Neural progenitor cell (in vitro differentiated cells): Measurements from ENCODE around the gene HUNK. TPM values are rescaled to one million over a fixed set of nuclear protein-coding genes. Genes with fewer than 3 reads are reported as not detected.
A peak's percentile ranks its signal among the peaks of the same experiment; 100 is the strongest.

Experiments used
- DNase-seq: peaks from one replicate; pipeline ENCODE4 v3.0.0-alpha.2; 2016; ENCODE audit warnings: low spot score
- H2AFZ ChIP-seq: fragments of 200-600 bp; sonication (generic); replicated peaks from 2 replicates; pipeline ENCODE4 v1.6.1; 2016; ENCODE audit warnings: antibody characterized with exemption
- H3F3A ChIP-seq: fragments of 200-600 bp; sonication (generic); 2 replicates; pipeline ENCODE4 v1.6.1; 2016; ENCODE audit warnings: antibody characterized with exemption, low read depth
- H3K27ac ChIP-seq: fragments of 200-600 bp; sonication (generic); 2 replicates; pipeline ENCODE4 v1.5.1; 2016; ENCODE audit warnings: mild to moderate bottlenecking
- H3K27me3 ChIP-seq: fragments of 200-600 bp; sonication (generic); 2 replicates; pipeline ENCODE4 v1.6.1; 2016; ENCODE audit warnings: mild to moderate bottlenecking, moderate library complexity
- H3K36me3 ChIP-seq: fragments of 200-600 bp; sonication (generic); 2 replicates; pipeline ENCODE4 v1.5.1; 2016
- H3K4me1 ChIP-seq: fragments of 200-600 bp; sonication (generic); 2 replicates; pipeline ENCODE4 v1.6.1; 2016; ENCODE audit warnings: mixed run types
- H3K4me2 ChIP-seq: fragments of 200-600 bp; sonication (generic); 2 replicates; pipeline ENCODE4 v1.6.1; 2016
- H3K4me3 ChIP-seq: fragments of 200-600 bp; sonication (generic); 2 replicates; pipeline ENCODE4 v1.5.1; 2016
- H3K79me2 ChIP-seq: fragments of 200-600 bp; sonication (generic); 2 replicates; pipeline ENCODE4 v1.6.1; 2016; ENCODE audit warnings: low read depth
- H3K9ac ChIP-seq: fragments of 200-600 bp; sonication (generic); 2 replicates; pipeline ENCODE4 v1.6.1; 2016
- H3K9me3 ChIP-seq: fragments of 200-600 bp; sonication (generic); 2 replicates; pipeline ENCODE4 v1.5.1; 2016; ENCODE audit warnings: low read depth
- H4K20me1 ChIP-seq: fragments of 200-600 bp; sonication (generic); 2 replicates; pipeline ENCODE4 v1.6.1; 2016; ENCODE audit warnings: low read depth
- H3K27ac Mint-ChIP-seq: 3 replicates; pipeline ENCODE4 v1.8.0; 2021; ENCODE audit warnings: mixed read lengths
- H3K27me3 Mint-ChIP-seq: 2 replicates; pipeline ENCODE4 v1.8.0; 2022; ENCODE audit warnings: low read depth, mild to moderate bottlenecking, inconsistent platforms, moderate library complexity, mixed read lengths; ENCODE audit not compliant: insufficient read depth
- H3K36me3 Mint-ChIP-seq: 3 replicates; pipeline ENCODE4 v1.8.0; 2021; ENCODE audit warnings: mixed read lengths
- H3K4me1 Mint-ChIP-seq: 3 replicates; pipeline ENCODE4 v1.8.0; 2021; ENCODE audit warnings: mixed read lengths
- H3K4me3 Mint-ChIP-seq: 3 replicates; pipeline ENCODE4 v1.8.0; 2021; ENCODE audit warnings: mild to moderate bottlenecking, moderate library complexity, mixed read lengths
- H3K9me3 Mint-ChIP-seq: 3 replicates; pipeline ENCODE4 v1.8.0; 2020; ENCODE audit warnings: mixed read lengths
- EZH2 ChIP-seq: fragments of 200-600 bp; sonication (generic); IDR thresholded peaks from 2 replicates; pipeline ENCODE4 v1.6.1; 2017; ENCODE audit warnings: antibody characterized with exemption, mild to moderate bottlenecking, moderate library complexity
- EZH2phosphoT487 ChIP-seq: fragments of 200-600 bp; sonication (generic); IDR thresholded peaks from 2 replicates; pipeline ENCODE4 v1.6.1; 2017; ENCODE audit warnings: antibody characterized with exemption
- total RNA-seq: library from RNA; depleted of rRNA; stranded (reverse); fragments of >200 nt; gene quantifications from 2 replicates; pipeline ENCODE4 v1.2.3, GENCODE V29; 2015; ENCODE audit warnings: low replicate concordance
- TF ChIP-seq, protein P1 (sequence below): fragments of 200-600 bp; sonication (generic); IDR thresholded peaks from 2 replicates; pipeline ENCODE4 v1.5.1; 2017; ENCODE audit warnings: antibody characterized with exemption, mild to moderate bottlenecking

The HUNK gene
- total RNA-seq, 1 donor from 2014 or later: 4.7 TPM

- DNase-seq: no peak
- peaks cover 3% of the 10 kb centered on the region for H3K27me3 Mint-ChIP-seq
- H3K36me3 Mint-ChIP-seq: peaks cover 34% of the 10 kb centered on the region
- Histone ChIP-seq H2AFZ (no peak overlapping the region), H3K79me2 (no peaks in the 10 kb centered on the region), H3K27me3 (no peaks in the 10 kb centered on the region), H3K4me1 (no peaks in the 10 kb centered on the region), H3F3A (no peaks in the 10 kb centered on the region), H3K9ac (no peak overlapping the region), H3K4me2 (no peak overlapping the region), H3K9me3 (no peaks in the 10 kb centered on the region), H4K20me1 (no peaks in the 10 kb centered on the region), H3K27ac (no peak overlapping the region), H3K4me3 (no peak overlapping the region), H3K36me3 (no peaks in the 10 kb centered on the region)
- H3K4me1 Mint-ChIP-seq: peaks cover 4% of the 10 kb centered on the region
- TF ChIP-seq EZH2phosphoT487 (no peak), EZH2 (no peak)
- TF ChIP-seq, protein P1, sequence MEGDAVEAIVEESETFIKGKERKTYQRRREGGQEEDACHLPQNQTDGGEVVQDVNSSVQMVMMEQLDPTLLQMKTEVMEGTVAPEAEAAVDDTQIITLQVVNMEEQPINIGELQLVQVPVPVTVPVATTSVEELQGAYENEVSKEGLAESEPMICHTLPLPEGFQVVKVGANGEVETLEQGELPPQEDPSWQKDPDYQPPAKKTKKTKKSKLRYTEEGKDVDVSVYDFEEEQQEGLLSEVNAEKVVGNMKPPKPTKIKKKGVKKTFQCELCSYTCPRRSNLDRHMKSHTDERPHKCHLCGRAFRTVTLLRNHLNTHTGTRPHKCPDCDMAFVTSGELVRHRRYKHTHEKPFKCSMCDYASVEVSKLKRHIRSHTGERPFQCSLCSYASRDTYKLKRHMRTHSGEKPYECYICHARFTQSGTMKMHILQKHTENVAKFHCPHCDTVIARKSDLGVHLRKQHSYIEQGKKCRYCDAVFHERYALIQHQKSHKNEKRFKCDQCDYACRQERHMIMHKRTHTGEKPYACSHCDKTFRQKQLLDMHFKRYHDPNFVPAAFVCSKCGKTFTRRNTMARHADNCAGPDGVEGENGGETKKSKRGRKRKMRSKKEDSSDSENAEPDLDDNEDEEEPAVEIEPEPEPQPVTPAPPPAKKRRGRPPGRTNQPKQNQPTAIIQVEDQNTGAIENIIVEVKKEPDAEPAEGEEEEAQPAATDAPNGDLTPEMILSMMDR: no peak
- no peak overlapping the region for H3K27ac Mint-ChIP-seq
- H3K9me3 Mint-ChIP-seq: no peaks in the 10 kb centered on the region
- H3K4me3 Mint-ChIP-seq: no peak overlapping the region
Measured at GRCh38 chr21:31987696-31988095, 114.9 kb downstream of the HUNK start.

- no peak for DNase-seq
- Histone ChIP-seq H3K9ac (no peak overlapping the region), H3K9me3 (no peaks in the 10 kb centered on the region), H3K4me3 (no peak overlapping the region), H3K27ac (no peak overlapping the region), H3K4me1 (no peaks in the 10 kb centered on the region), H3K4me2 (no peak overlapping the region), H2AFZ (no peak overlapping the region), H3F3A (no peaks in the 10 kb centered on the region), H3K27me3 (no peaks in the 10 kb centered on the region), H4K20me1 (no peaks in the 10 kb centered on the region), H3K36me3 (no peaks in the 10 kb centered on the region), H3K79me2 (no peaks in the 10 kb centered on the region)
- peaks cover 3% of the 10 kb centered on the region for H3K27me3 Mint-ChIP-seq
- no peak overlapping the region for H3K4me3 Mint-ChIP-seq
- H3K9me3 Mint-ChIP-seq: no peaks in the 10 kb centered on the region
- H3K36me3 Mint-ChIP-seq: peaks cover 36% of the 10 kb centered on the region
- no peak overlapping the region for H3K27ac Mint-ChIP-seq
- H3K4me1 Mint-ChIP-seq: peaks cover 4% of the 10 kb centered on the region
- no peak for TF ChIP-seq EZH2phosphoT487
- TF ChIP-seq EZH2: no peak
Measured at GRCh38 chr21:31988492-31989290, 115.9 kb downstream of the HUNK start.

GRCh38 chr21:31991356-31992331 is 118.8 kb downstream of the HUNK start:
- H3K4me3 ChIP-seq: no peak overlapping the region
- H3K79me2 ChIP-seq: no peaks in the 10 kb centered on the region
- no peak overlapping the region for H3K27ac ChIP-seq
- Mint-ChIP-seq H3K9me3 (no peaks in the 10 kb centered on the region), H3K27ac (no peak overlapping the region), H3K4me3 (no peak overlapping the region), H3K36me3 (peaks cover 34% of the 10 kb centered on the region), H3K27me3 (peaks cover 3% of the 10 kb centered on the region), H3K4me1 (peaks cover 7% of the 10 kb centered on the region)
- TF ChIP-seq EZH2phosphoT487 (no peak), EZH2 (no peak)
- TF ChIP-seq, protein P1: peak; percentile 38
- no peaks in the 10 kb centered on the region for H3K9me3 ChIP-seq
- H3F3A ChIP-seq: no peaks in the 10 kb centered on the region
- DNase-seq: peak; percentile 41
- no peak overlapping the region for H3K4me2 ChIP-seq
- no peaks in the 10 kb centered on the region for H4K20me1 ChIP-seq
- H3K4me1 ChIP-seq: no peaks in the 10 kb centered on the region
- H3K36me3 ChIP-seq: no peaks in the 10 kb centered on the region
- H3K9ac ChIP-seq: no peak overlapping the region
- H2AFZ ChIP-seq: no peak overlapping the region
- H3K27me3 ChIP-seq: no peaks in the 10 kb centered on the region
